ENCODE measurements around the gene PIK3C3. TPM values are rescaled to one million over a fixed set of nuclear protein-coding genes. Genes with fewer than 3 reads are reported as not detected.

PIK3C3 gene
- total and polyA plus RNA-seq, 11 donors = 9.5 to 44.3 (median 28.2) TPM

- DNase-seq (no peak), ATAC-seq (no peak)
- no peaks in the 10 kb centered on the region for H3K9me3 ChIP-seq
- H3K4me3 ChIP-seq = no peak overlapping the region
- H3K27ac ChIP-seq = no peak overlapping the region
- H3K27me3 ChIP-seq = no peaks in the 10 kb centered on the region
- intact Hi-C loops (cut with DNase I) = no loop called here
- H3K36me3 ChIP-seq = peaks cover 0 to 59% (median 37%) of the 10 kb centered on the region in 9 donors
- peaks cover 0 to 11% (median 0%) of the 10 kb centered on the region in 12 donors for H3K4me1 ChIP-seq
- TF ChIP-seq CTCF (IDR thresholded peaks at IDR 0.05) (no peak), POLR2A (IDR thresholded peaks at IDR 0.05) (no peak)
- 96 to 99% (median 98%) methylated on average over 2 of the region's 2 CpGs for WGBS, 4 donors
These were observed 30.9 kb downstream of the PIK3C3 start for GRCh38 chr18:41985914-41986313.

DNA sequence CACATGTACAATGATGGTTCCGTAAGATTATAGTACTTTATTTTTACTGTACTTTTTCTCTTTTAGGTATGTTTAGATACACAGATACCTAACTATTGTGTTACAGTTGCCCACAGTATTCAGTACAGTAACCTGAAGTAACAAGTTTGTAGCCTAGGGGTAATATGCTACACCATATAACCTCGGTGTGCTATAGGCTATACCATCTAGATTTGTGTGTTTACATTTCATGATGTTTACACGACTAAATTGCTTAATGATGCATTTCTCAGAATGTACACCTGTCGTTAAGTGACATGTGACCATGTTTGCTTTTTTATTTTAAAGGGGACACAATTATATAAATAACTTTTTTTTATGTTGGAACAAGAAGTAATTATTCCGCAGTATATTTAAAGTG lies 34.5 kb downstream of the PIK3C3 start:
- peaks cover 0 to 86% (median 58%) of the 10 kb centered on the region in 9 donors for H3K36me3 ChIP-seq

GRCh38 chr18:41992066-41992465 lies 37.0 kb downstream of the PIK3C3 start:
- DNase-seq = no peak
- Histone ChIP-seq H3K27ac (no peak overlapping the region), H3K36me3 (peaks cover 0 to 93% (median 73%) of the 10 kb centered on the region in 9 donors), H3K4me3 (no peak overlapping the region), H3K27me3 (no peaks in the 10 kb centered on the region), H3K9me3 (no peaks in the 10 kb centered on the region), H3K4me1 (no peaks in the 10 kb centered on the region)
- ATAC-seq = no peak
- WGBS, 4 donors = 77 to 88% (median 84%) methylated on average over 2 of the region's 2 CpGs
- intact Hi-C loops (cut with DNase I) = no loop called here
- TF ChIP-seq CTCF (IDR thresholded peaks at IDR 0.05) (no peak), POLR2A (IDR thresholded peaks at IDR 0.05) (no peak)

More for the DNA sequence above, 34.5 kb downstream of the PIK3C3 start:
- Histone ChIP-seq H3K9me3 (no peaks in the 10 kb centered on the region), H3K27ac (no peak overlapping the region), H3K4me3 (no peak overlapping the region), H3K4me1 (no peaks in the 10 kb centered on the region), H3K27me3 (no peaks in the 10 kb centered on the region)
- TF ChIP-seq CTCF (IDR thresholded peaks at IDR 0.05) (no peak), POLR2A (IDR thresholded peaks at IDR 0.05) (no peak)
- no peak for DNase-seq
- intact Hi-C loops (cut with DNase I) = no loop called here
- WGBS, 4 donors = 94 to 97% (median 96%) methylated on average over 5 of the region's 5 CpGs
- ATAC-seq = no peak

- peaks cover 0 to 96% (median 78%) of the 10 kb centered on the region in 9 donors for H3K36me3 ChIP-seq
- DNase-seq = no peak
- no peaks in the 10 kb centered on the region for H3K4me1 ChIP-seq
- WGBS, 4 donors = 90 to 96% (median 91%) methylated on average over 4 of the region's 4 CpGs
- no peak overlapping the region for H3K27ac ChIP-seq
- no peaks in the 10 kb centered on the region for H3K9me3 ChIP-seq
- no peak for ATAC-seq
- intact Hi-C loops (cut with DNase I) = no loop called here
- no peaks in the 10 kb centered on the region for H3K27me3 ChIP-seq
- H3K4me3 ChIP-seq = no peak overlapping the region
- TF ChIP-seq POLR2A (IDR thresholded peaks at IDR 0.05) = no peak
- no peak for TF ChIP-seq CTCF (IDR thresholded peaks at IDR 0.05)
These were observed 37.7 kb downstream of the PIK3C3 start for GRCh38 chr18:41992703-41993102.

Data from heart left ventricle (tissue), 16 donors.